ENCODE results near the gene UBAC2. TPM values are rescaled to one million over a fixed set of nuclear protein-coding genes. Genes with fewer than 3 reads are reported as not detected.
A peak's percentile ranks its signal among the peaks of the same experiment; 100 is the strongest.

UBAC2 gene
- total RNA-seq, 2 donors from 2014 or later, result 72.7 to 80.4 TPM

GRCh38 chr13:99197117-99197651, 3.5 kb upstream of the UBAC2 start:
- WGBS, 2 experiments (ENCODE audit: insufficient coverage in 1 of 2, insufficient read length in 1 of 2), result 87 to 100% methylated on average over 3 to 5 of the region's 5 CpGs
- H3K9me3 Mint-ChIP-seq, result no peaks in the 10 kb centered on the region
- no peak overlapping the region for H3K4me3 Mint-ChIP-seq
- peak; percentile 27 for DNase-seq
- no peak for TF ChIP-seq CTCF (conservative IDR thresholded peaks at IDR 0.05)
- H3K36me3 Mint-ChIP-seq (ENCODE audit: low read depth), result no peaks in the 10 kb centered on the region
- no peak overlapping the region for H3K27ac Mint-ChIP-seq
- Histone ChIP-seq H3K9me3 (ENCODE audit: control insufficient read depth, low read length) (no peaks in the 10 kb centered on the region), H3K4me1 (ENCODE audit: control insufficient read depth, insufficient read depth, low read length) (no peaks in the 10 kb centered on the region), H3K27me3 (ENCODE audit: control insufficient read depth, insufficient read depth, low read length, poor library complexity, severe bottlenecking) (no peaks in the 10 kb centered on the region), H3K9ac (ENCODE audit: extremely low read depth, low read length, poor library complexity, severe bottlenecking) (no peak overlapping the region), H3K36me3 (ENCODE audit: control insufficient read depth, insufficient read depth, low read length) (peaks cover under 1% of the 10 kb centered on the region), H3K27ac (ENCODE audit: low read depth, low read length) (no peak overlapping the region), H3K4me3 (ENCODE audit: low read length) (no peak overlapping the region)
- peaks cover 12% of the 10 kb centered on the region for H3K4me1 Mint-ChIP-seq
- H3K27me3 Mint-ChIP-seq (ENCODE audit: insufficient read depth), result no peaks in the 10 kb centered on the region

DNA sequence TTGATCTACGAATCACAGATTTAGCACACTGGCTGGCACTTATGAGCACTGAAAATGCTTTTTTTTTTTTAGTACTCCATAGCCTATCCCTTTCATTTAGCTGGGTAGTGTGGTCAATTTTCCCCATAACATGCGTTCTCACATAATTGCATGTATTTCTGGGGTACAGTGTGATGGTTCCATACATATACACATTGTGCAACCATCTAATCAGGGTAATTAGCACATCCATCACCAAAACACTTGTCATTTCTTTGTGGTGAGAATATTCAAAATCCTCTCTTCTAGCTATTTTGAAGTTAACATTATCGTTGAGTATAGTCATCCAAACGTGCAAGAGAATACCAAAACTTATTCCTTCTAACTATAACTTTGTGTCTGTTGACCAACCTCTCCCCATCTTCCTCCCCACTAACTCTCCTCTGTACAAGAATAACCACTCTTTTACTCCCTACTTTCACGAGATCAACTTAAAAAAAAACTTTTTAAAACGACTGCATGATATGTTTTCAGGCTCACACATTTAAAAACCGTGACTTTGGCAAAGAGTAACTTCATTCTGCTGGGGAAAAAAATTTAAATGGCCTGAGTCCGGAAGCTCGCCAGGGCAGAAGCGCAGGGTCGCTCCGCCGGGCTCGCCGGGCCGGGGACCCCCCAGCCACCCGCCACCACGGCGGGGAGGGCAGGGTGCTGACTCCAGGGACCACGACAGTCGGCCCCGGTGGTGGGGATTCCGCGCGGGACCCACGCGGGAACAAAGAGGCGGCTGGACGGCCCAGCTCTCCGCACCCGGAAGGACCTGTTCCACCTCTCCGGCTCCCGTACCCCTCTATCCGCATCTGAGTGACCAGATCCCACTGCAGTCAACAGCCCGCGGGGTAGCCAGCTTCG, 868 bp upstream of the UBAC2 start:
- H3K4me1 Mint-ChIP-seq, result peaks cover 34% of the 10 kb centered on the region
- peak overlapping the region; percentile 88 for H3K27ac ChIP-seq (ENCODE audit: low read depth, low read length)
- no peak for TF ChIP-seq CTCF (conservative IDR thresholded peaks at IDR 0.05)
- peaks cover 5% of the 10 kb centered on the region for H3K36me3 ChIP-seq (ENCODE audit: control insufficient read depth, insufficient read depth, low read length)
- no peak for DNase-seq
- no peaks in the 10 kb centered on the region for H3K9me3 Mint-ChIP-seq
- 1 to 4% methylated on average over 22 to 36 of the region's 37 CpGs for WGBS, 2 experiments (ENCODE audit: insufficient coverage in 1 of 2, insufficient read length in 1 of 2)
- no peaks in the 10 kb centered on the region for H3K27me3 ChIP-seq (ENCODE audit: control insufficient read depth, insufficient read depth, low read length, poor library complexity, severe bottlenecking)
- H3K9me3 ChIP-seq (ENCODE audit: control insufficient read depth, low read length), result no peaks in the 10 kb centered on the region
- peak overlapping the region; percentile 97 for H3K27ac Mint-ChIP-seq
- peak overlapping the region; percentile 92 for H3K4me3 ChIP-seq (ENCODE audit: low read length)
- H3K27me3 Mint-ChIP-seq (ENCODE audit: insufficient read depth), result no peaks in the 10 kb centered on the region
- peak overlapping the region; percentile 99 for H3K9ac ChIP-seq (ENCODE audit: extremely low read depth, low read length, poor library complexity, severe bottlenecking)
- no peaks in the 10 kb centered on the region for H3K36me3 Mint-ChIP-seq (ENCODE audit: low read depth)
- peaks cover 7% of the 10 kb centered on the region for H3K4me1 ChIP-seq (ENCODE audit: control insufficient read depth, insufficient read depth, low read length)
- peak overlapping the region; percentile 90 for H3K4me3 Mint-ChIP-seq

DNA sequence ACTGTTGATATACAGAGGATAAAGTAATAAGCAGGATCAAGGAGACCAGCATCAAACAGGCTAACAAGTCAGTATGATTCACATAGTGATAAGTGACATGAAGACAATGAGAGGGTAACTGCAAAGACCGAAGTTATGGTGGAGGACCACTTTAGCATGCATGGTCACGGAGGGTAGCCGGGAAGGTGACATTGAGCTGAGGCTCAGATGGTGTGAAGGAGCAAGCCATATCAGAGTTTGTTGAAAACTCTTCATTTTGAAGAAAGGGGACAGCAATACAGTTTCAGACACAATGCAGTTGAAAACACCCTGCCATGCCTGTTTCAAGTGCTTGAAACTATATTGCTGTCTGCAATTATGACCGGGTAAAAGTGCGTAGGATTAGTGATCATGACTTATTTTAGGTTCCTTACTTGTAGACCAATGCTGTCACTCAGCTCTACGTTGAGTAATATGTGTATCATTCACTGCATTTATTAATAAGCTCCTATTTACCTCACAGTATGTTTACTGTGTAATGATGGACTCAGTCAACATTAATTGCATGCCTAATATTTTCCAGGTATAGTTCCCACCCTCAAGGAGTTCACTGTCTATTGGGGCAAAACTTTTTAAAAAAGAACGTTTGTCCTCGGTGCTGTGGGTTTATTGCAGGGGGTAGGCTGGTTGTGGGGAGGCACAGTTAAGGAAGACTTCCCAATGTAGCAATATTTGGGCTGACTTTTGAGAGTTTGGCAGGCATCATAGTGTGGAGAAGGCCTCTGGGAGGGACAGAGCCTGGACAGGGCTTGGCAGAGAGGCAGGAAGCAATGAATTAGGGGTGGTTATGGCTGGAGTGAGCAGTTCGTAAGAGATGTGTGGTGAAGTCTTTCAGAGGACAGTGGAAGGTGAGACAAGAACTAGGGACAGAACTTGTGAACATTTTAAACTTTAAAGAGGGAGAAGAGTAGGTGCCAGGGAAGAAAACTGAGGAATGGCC, 3.2 kb downstream of the UBAC2 start:
- no peaks in the 10 kb centered on the region for H3K9me3 Mint-ChIP-seq
- H3K27me3 Mint-ChIP-seq (ENCODE audit: insufficient read depth), result no peaks in the 10 kb centered on the region
- peak overlapping the region; percentile 47 for H3K4me3 Mint-ChIP-seq
- WGBS, 2 experiments (ENCODE audit: insufficient coverage in 1 of 2, insufficient read length in 1 of 2), result 95% methylated on average over 6 to 8 of the region's 9 CpGs
- Histone ChIP-seq H3K9me3 (ENCODE audit: control insufficient read depth, low read length) (no peaks in the 10 kb centered on the region), H3K36me3 (ENCODE audit: control insufficient read depth, insufficient read depth, low read length) (peaks cover 10% of the 10 kb centered on the region), H3K4me3 (ENCODE audit: low read length) (no peak overlapping the region), H3K27ac (ENCODE audit: low read depth, low read length) (no peak overlapping the region), H3K27me3 (ENCODE audit: control insufficient read depth, insufficient read depth, low read length, poor library complexity, severe bottlenecking) (no peaks in the 10 kb centered on the region), H3K9ac (ENCODE audit: extremely low read depth, low read length, poor library complexity, severe bottlenecking) (no peak overlapping the region), H3K4me1 (ENCODE audit: control insufficient read depth, insufficient read depth, low read length) (peaks cover 19% of the 10 kb centered on the region)
- peak overlapping the region; percentile 93 for H3K27ac Mint-ChIP-seq
- H3K4me1 Mint-ChIP-seq, result peaks cover 68% of the 10 kb centered on the region
- TF ChIP-seq CTCF (conservative IDR thresholded peaks at IDR 0.05), result no peak
- H3K36me3 Mint-ChIP-seq (ENCODE audit: low read depth), result peaks cover 5% of the 10 kb centered on the region
- peak; percentile 28 for DNase-seq
